Panc1 (cell line): ENCODE results near the gene ACTR10. TPM values are rescaled to one million over a fixed set of nuclear protein-coding genes. Genes with fewer than 3 reads are reported as not detected.

Experiments
- ATAC-seq: fragments of 200-7000 bp; cut with Tn5 transposase; 2 replicates; pipeline ENCODE4 v1.9.1; 2020; ENCODE audit warnings: mild to moderate bottlenecking, moderate library complexity
- BruUV-seq: library from RNA; stranded (reverse); fragments of 400-500 nt; replicated peaks from 2 replicates; lab custom pipeline; 2021; lab: Mats Ljungman, UMichigan
- CTCF ChIA-PET: fragments of 300-600 bp; sonication (Branson Sonifier 250); formaldehyde crosslinking; loops from one replicate; lab custom pipeline; 2022; ENCODE audit warnings: antibody characterized with exemption; lab: Charles Lee
- POLR2A ChIA-PET: fragments of 300-600 bp; sonication (Branson Sonifier 250); formaldehyde crosslinking; loops from one replicate; lab custom pipeline; 2022; ENCODE audit warnings: antibody characterized with exemption; lab: Charles Lee
- DNase-seq: peaks from one replicate; pipeline ENCODE4 v3.0.0-alpha.2; 2010; ENCODE audit warnings: low read depth, low spot score
- H3K27ac ChIP-seq: 2 replicates; pipeline ENCODE4 v1.5.1; 2011; ENCODE audit warnings: mild to moderate bottlenecking, low read length, inconsistent platforms
- H3K27me3 ChIP-seq: fragments of 200-500 bp; sonication (Bioruptor generic); 2 replicates; pipeline ENCODE4 v1.6.0; 2014; ENCODE audit warnings: low read length, inconsistent platforms; ENCODE audit not compliant: control insufficient read depth, insufficient read depth
- H3K36me3 ChIP-seq: fragments of 200-500 bp; sonication (Bioruptor generic); 2 replicates; pipeline ENCODE4 v1.5.1; 2014; ENCODE audit warnings: inconsistent platforms, mild to moderate bottlenecking, low read length, moderate library complexity; ENCODE audit not compliant: control insufficient read depth, insufficient read depth
- H3K4me1 ChIP-seq: 2 replicates; pipeline ENCODE4 v1.5.1; 2011; ENCODE audit warnings: inconsistent platforms, mild to moderate bottlenecking, low read length, moderate library complexity; ENCODE audit not compliant: control insufficient read depth, insufficient read depth
- H3K4me3 ChIP-seq, 2 experiments: 2 replicates each; pipeline ENCODE4 v1.5.1; 2011 to 2012; ENCODE audit warnings: low read depth in 2 of 2, low read length in 2 of 2, mild to moderate bottlenecking in 2 of 2, inconsistent platforms in 1 of 2, moderate library complexity in 1 of 2
- H3K9me3 ChIP-seq: fragments of 200-500 bp; sonication (Bioruptor generic); 2 replicates; pipeline ENCODE4 v1.5.1; 2014; ENCODE audit warnings: low read depth, mild to moderate bottlenecking, inconsistent platforms, low read length, moderate library complexity; ENCODE audit not compliant: control insufficient read depth, insufficient read depth
- POLR2AphosphoS5 ChIP-seq: IDR thresholded peaks from 2 replicates; pipeline ENCODE4 v1.6.1; 2012; ENCODE audit warnings: mild to moderate bottlenecking, low read depth, low read length, moderate library complexity
- SIN3A ChIP-seq: IDR thresholded peaks from 2 replicates; pipeline ENCODE4 v1.6.1; 2012; ENCODE audit warnings: low read depth, mild to moderate bottlenecking, low read length, moderate library complexity, borderline replicate concordance; ENCODE audit not compliant: insufficient read depth
- TCF7L2 ChIP-seq: IDR thresholded peaks from 2 replicates; pipeline ENCODE4 v1.6.1; 2011; ENCODE audit warnings: mild to moderate bottlenecking, low read depth, low read length, inconsistent platforms
- in situ Hi-C: cut with HindIII; loops from 2 replicates; pipeline ENCODE4 v1.10.0; 2016; ENCODE audit warnings: low sequenced_read_pairs, low pct_unique_long_range_greater_than_20kb
- intact Hi-C: fragments of 100-400 bp; cut with micrococcal nuclease; formaldehyde crosslinking; loops from one replicate; pipeline ENCODE4 v1.10.0; 2022; ENCODE audit not compliant: unreplicated experiment
- total RNA-seq: library from RNA; stranded (reverse); gene quantifications from one replicate; pipeline ENCODE4 v1.2.1, GENCODE V29; 2021; ENCODE audit not compliant: unreplicated experiment
- TF ChIP-seq, protein P1 (sequence below), 2 experiments: IDR thresholded peaks; 2 replicates each; pipeline ENCODE4 v1.6.1; 2011 to 2012; ENCODE audit warnings: low read depth in 2 of 2, control low read depth in 1 of 2, low read length in 1 of 2, mild to moderate bottlenecking in 1 of 2, moderate library complexity in 1 of 2; ENCODE audit not compliant: insufficient read depth in 1 of 2
- TF ChIP-seq, protein P2 (sequence below): fragments of 450-650 bp; IDR thresholded peaks from 2 replicates; pipeline ENCODE4 v1.5.1; 2017; ENCODE audit warnings: mild to moderate bottlenecking

The ACTR10 gene
- total RNA-seq, 1 experiment from 2014 or later = 34.9 TPM

DNA sequence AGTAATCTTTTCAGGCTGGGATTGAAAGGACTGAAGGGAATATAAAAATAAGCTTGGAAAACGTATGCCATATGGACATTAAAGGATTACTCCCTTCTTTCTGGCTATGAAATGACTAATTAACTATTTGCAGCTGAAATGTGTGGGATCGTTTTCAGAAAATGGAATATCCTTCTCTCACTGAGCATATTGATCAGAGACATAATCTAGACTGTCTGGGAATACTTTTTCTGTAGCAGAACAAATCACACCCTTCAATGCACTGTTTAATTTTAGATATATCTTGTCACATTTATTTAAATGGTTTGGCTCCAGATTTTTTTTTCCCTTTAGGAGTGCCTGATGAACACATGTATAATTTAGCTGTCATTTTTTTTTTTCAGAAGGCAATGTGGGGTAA is 10.8 kb upstream of the ACTR10 start:
- Histone ChIP-seq H3K4me1 (no peaks in the 10 kb centered on the region), H3K4me3 (no peak overlapping the region), H3K9me3 (no peaks in the 10 kb centered on the region), H3K36me3 (no peaks in the 10 kb centered on the region), H3K27ac (no peak overlapping the region), H3K27me3 (no peaks in the 10 kb centered on the region)
- DNase-seq (no peak), ATAC-seq (no peak)
- TF ChIP-seq POLR2AphosphoS5 = no peak
- TF ChIP-seq SIN3A = no peak
- intact Hi-C loops (no loop called here), in situ Hi-C loops (no loop called here)
- ChIA-PET CTCF (no interaction called here), POLR2A (no interaction called here)
- BruUV-seq = no TSS peak

DNA sequence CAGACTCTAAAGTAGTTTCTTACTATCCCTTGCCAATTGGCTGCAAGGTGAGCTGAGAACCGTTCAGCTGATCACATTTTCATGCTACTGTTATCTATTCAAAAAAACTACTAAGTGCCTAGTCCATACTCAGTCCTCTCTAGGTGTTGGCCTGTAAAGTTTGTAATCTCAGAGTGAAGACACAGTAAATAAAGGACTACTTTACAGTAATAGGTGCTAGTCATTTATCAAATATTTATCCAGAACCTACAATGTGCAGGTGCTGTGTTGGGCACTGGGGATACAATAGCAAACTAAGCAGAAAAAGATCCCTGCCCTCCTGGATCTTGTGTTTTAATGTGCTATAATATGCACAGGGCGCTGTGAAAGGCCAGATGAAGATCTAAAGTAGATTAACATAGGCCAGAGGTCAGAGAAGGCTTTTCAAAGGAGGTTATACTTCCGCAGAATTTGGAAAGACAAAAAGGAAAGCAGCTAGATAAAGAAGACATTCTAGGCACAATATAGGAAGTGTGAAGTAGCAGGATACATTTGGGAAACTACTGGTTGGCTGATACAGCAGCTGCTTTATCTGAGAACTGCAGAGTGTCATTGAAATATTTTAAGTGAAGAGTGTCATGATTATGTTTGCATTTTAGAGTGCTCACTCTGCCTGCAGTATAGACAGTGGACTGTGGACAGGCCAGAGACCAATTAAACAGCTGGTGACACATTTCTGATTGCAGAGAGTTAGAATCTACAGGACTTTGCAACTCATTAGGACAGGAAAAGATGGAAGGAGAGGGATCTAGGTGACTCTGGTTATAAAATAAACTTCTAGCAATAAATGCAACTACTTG is 8.0 kb upstream of the ACTR10 start:
- CTCF ChIA-PET = no interaction called here
- H3K27me3 ChIP-seq = no peaks in the 10 kb centered on the region
- no peaks in the 10 kb centered on the region for H3K4me1 ChIP-seq
- DNase-seq = no peak
- in situ Hi-C loops = no loop called here
- H3K9me3 ChIP-seq = no peaks in the 10 kb centered on the region
- no peak overlapping the region for H3K4me3 ChIP-seq
- no TSS peak for BruUV-seq
- no peak for TF ChIP-seq POLR2AphosphoS5
- no peak for TF ChIP-seq TCF7L2
- TF ChIP-seq, protein P1, sequence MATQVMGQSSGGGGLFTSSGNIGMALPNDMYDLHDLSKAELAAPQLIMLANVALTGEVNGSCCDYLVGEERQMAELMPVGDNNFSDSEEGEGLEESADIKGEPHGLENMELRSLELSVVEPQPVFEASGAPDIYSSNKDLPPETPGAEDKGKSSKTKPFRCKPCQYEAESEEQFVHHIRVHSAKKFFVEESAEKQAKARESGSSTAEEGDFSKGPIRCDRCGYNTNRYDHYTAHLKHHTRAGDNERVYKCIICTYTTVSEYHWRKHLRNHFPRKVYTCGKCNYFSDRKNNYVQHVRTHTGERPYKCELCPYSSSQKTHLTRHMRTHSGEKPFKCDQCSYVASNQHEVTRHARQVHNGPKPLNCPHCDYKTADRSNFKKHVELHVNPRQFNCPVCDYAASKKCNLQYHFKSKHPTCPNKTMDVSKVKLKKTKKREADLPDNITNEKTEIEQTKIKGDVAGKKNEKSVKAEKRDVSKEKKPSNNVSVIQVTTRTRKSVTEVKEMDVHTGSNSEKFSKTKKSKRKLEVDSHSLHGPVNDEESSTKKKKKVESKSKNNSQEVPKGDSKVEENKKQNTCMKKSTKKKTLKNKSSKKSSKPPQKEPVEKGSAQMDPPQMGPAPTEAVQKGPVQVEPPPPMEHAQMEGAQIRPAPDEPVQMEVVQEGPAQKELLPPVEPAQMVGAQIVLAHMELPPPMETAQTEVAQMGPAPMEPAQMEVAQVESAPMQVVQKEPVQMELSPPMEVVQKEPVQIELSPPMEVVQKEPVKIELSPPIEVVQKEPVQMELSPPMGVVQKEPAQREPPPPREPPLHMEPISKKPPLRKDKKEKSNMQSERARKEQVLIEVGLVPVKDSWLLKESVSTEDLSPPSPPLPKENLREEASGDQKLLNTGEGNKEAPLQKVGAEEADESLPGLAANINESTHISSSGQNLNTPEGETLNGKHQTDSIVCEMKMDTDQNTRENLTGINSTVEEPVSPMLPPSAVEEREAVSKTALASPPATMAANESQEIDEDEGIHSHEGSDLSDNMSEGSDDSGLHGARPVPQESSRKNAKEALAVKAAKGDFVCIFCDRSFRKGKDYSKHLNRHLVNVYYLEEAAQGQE (IDR thresholded peaks at IDR 0.05; ENCODE audit: insufficient read depth in 1 of 2, low read depth in 2 of 2, low read length in 1 of 2) = no peak
- TF ChIP-seq, protein P2, sequence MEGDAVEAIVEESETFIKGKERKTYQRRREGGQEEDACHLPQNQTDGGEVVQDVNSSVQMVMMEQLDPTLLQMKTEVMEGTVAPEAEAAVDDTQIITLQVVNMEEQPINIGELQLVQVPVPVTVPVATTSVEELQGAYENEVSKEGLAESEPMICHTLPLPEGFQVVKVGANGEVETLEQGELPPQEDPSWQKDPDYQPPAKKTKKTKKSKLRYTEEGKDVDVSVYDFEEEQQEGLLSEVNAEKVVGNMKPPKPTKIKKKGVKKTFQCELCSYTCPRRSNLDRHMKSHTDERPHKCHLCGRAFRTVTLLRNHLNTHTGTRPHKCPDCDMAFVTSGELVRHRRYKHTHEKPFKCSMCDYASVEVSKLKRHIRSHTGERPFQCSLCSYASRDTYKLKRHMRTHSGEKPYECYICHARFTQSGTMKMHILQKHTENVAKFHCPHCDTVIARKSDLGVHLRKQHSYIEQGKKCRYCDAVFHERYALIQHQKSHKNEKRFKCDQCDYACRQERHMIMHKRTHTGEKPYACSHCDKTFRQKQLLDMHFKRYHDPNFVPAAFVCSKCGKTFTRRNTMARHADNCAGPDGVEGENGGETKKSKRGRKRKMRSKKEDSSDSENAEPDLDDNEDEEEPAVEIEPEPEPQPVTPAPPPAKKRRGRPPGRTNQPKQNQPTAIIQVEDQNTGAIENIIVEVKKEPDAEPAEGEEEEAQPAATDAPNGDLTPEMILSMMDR = no peak
- no peak for TF ChIP-seq SIN3A
- no peaks in the 10 kb centered on the region for H3K36me3 ChIP-seq
- ATAC-seq = no peak
- intact Hi-C loops = no loop called here
- no peak overlapping the region for H3K27ac ChIP-seq
- POLR2A ChIA-PET = no interaction called here

DNA sequence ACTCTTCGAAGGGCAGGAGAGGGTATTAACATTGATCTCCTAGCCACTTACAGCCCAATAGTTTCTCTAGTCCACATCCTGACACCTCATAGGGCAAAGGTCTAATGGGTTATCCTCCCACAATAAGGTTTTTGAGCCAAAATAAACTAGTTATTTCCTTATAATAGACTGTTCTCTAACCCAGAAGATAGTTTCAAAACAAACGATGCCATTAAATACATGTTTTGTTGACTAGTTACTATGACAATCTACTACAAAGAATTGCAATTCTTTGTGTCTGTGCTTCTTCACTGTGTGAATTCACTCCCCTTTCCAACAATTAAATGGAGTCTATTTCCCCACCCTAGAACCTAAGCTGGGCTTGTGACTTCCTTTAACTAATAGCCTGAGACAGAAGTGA is 6.4 kb upstream of the ACTR10 start:
- in situ Hi-C loops = no loop called here
- no TSS peak for BruUV-seq
- H3K27me3 ChIP-seq = no peaks in the 10 kb centered on the region
- no peak overlapping the region for H3K4me3 ChIP-seq
- no peaks in the 10 kb centered on the region for H3K36me3 ChIP-seq
- ChIA-PET POLR2A (no interaction called here), CTCF (interaction anchor here (0.6 kb wide), 1 partner anchor 49 kb away, joined by 4 read pairs; no protein-coding TSS in a partner anchor)
- H3K9me3 ChIP-seq = no peaks in the 10 kb centered on the region
- H3K4me1 ChIP-seq = no peaks in the 10 kb centered on the region
- no peak overlapping the region for H3K27ac ChIP-seq
- ATAC-seq = no peak
- intact Hi-C loops = no loop called here
- no peak for DNase-seq
- TF ChIP-seq POLR2AphosphoS5 (no peak), TCF7L2 (no peak), SIN3A (no peak)
- TF ChIP-seq, protein P2 = no peak
- TF ChIP-seq, protein P1 (IDR thresholded peaks at IDR 0.05; ENCODE audit: insufficient read depth in 1 of 2, low read depth in 2 of 2, low read length in 1 of 2) = no peak
